Measurements from ENCODE around the gene WRNIP1. TPM values are rescaled to one million over a fixed set of nuclear protein-coding genes. Genes with fewer than 3 reads are reported as not detected.

The WRNIP1 gene
- total RNA-seq, 2 experiments from 2014 or later, result 36.1 to 36.6 TPM

DNA sequence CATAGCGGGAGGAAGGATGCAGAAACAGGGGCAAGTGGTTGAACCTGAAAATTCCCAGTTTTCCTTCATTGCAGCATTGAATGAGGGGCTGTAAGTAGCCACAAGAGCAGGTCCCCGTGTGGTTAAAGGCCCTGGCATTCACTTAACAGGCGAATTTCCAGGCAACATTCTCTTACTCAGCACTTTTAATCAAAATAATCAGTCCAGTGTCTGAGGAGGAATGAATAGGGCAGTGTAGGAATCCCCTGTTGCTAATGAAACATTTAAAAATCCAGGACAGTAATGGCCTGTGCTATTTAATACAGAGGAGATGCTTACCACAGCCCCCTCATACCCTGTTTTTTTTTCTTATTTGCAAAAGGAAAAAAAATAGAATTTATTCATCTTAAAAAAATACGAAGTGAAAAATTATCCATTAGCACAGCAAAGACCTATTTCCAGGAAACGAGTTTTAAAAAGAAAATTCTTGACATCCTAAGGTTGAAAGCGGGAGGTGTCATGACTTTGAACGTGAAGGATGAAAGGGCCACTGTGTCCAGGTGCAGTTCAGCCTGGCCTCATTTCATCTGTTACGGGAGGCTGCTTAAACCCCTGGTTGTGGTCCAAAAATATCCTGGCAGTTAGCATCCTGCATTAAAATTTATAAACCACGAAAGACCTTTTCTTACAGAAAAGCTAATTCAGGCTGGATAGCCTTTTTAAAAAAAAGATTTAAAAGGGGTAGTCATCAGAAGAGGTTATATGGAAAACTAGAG, 34.7 kb upstream of the WRNIP1 start:
- Mint-ChIP-seq H3K36me3 (ENCODE audit: low read depth) (no peaks in the 10 kb centered on the region), H3K27ac (no peak overlapping the region), H3K4me3 (no peak overlapping the region), H3K4me1 (ENCODE audit: low read depth) (peaks cover 4% of the 10 kb centered on the region), H3K27me3 (peaks cover 2% of the 10 kb centered on the region), H3K9me3 (no peaks in the 10 kb centered on the region)
- ChIA-PET POLR2A (no interaction called here), CTCF (interaction anchor here (1.3 to 1.5 kb wide), 2 partner anchors 19 to 20 kb away, joined by 4 read pairs; partner anchors contain the start of gene MYLK4)
- intact Hi-C loops (cut with micrococcal nuclease), result no loop called here
- DNase-seq, result no peak
- no peak for ATAC-seq
- TF ChIP-seq, protein P1, sequence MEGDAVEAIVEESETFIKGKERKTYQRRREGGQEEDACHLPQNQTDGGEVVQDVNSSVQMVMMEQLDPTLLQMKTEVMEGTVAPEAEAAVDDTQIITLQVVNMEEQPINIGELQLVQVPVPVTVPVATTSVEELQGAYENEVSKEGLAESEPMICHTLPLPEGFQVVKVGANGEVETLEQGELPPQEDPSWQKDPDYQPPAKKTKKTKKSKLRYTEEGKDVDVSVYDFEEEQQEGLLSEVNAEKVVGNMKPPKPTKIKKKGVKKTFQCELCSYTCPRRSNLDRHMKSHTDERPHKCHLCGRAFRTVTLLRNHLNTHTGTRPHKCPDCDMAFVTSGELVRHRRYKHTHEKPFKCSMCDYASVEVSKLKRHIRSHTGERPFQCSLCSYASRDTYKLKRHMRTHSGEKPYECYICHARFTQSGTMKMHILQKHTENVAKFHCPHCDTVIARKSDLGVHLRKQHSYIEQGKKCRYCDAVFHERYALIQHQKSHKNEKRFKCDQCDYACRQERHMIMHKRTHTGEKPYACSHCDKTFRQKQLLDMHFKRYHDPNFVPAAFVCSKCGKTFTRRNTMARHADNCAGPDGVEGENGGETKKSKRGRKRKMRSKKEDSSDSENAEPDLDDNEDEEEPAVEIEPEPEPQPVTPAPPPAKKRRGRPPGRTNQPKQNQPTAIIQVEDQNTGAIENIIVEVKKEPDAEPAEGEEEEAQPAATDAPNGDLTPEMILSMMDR (IDR thresholded peaks at IDR 0.05), result no peak

DNA sequence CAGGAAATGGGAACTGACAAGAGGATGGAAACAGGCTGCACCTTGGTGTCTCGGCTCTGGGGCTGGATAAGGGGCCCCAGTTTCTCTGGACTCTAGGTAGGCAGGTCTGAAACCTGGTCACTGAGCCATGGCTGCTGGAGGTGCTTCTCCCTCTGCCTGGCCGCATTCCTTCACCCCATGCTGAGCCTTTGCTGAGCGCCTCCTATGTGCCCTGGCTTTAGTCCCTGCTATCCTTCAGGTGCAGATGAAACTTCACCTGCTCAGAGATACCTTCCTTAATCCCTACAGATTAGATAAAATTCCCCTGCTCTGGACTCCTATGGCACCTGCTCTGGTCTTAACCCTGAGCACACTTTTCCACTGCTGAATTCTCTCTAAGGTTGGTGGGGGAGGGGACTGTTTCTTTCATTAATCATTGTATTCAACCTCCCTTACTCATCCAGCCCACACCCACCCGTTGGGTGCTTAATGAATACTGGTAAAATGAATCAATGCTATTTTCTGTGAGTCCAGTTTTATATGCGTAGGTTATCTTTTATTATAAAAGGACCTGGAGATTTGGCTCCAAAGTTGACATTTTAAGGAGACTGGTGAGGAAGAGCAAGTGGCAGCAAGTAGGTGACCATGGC, 33.8 kb upstream of the WRNIP1 start:
- Mint-ChIP-seq H3K4me3 (no peak overlapping the region), H3K9me3 (no peaks in the 10 kb centered on the region)
- intact Hi-C loops (cut with micrococcal nuclease), result no loop called here

DNA sequence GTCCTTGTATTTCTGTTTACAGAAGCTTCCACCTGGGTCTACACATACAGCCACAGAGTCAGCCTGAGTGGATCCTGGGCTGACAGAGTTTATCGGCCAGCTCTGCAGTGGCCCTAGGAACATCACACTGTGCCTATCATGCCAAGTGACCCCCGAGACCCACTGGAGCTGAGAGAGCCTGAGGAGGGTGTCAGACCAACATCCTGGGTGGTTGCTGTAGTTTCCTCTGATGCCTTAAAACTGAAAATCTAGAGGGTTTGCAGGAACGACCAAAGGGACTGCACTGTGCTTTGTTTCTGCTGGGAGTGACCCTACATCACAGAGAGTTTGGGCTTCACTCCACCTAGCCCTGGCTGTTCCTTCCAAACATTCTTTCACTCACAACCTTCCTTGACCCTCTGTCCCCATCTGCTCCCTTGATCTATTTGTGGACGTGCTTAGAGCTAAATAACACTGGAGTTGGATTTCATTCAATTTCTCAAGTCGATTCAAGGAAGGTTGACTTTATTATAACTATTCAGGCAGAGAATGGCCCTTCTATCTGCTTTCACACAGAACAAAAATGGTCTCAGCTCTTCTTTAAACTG, 32.6 kb upstream of the WRNIP1 start:
- CTCF ChIA-PET, result interaction anchor here (1.1 to 11.1 kb wide), 5 partner anchors 20 to 188 kb away, joined by 3 to 224 read pairs (median 4); partner anchors contain the start of gene MYLK4
- no peak for DNase-seq
- H3K27ac Mint-ChIP-seq, result no peak overlapping the region
- H3K4me1 Mint-ChIP-seq (ENCODE audit: low read depth), result peaks cover 4% of the 10 kb centered on the region
- POLR2A ChIA-PET, result no interaction called here
- intact Hi-C loops (cut with micrococcal nuclease), result no loop called here
- H3K36me3 Mint-ChIP-seq (ENCODE audit: low read depth), result no peaks in the 10 kb centered on the region
- ATAC-seq, result no peak
- no peak overlapping the region for H3K4me3 Mint-ChIP-seq
- H3K9me3 Mint-ChIP-seq, result no peaks in the 10 kb centered on the region
- TF ChIP-seq, protein P1 (IDR thresholded peaks at IDR 0.05), result no peak
- H3K27me3 Mint-ChIP-seq, result peaks cover 4% of the 10 kb centered on the region

More for the DNA sequence above, 33.8 kb upstream of the WRNIP1 start:
- CTCF ChIA-PET, result interaction anchor here (11.1 kb wide), 1 partner anchor 21 kb away, joined by 224 read pairs; the partner anchor contains the start of gene MYLK4
- no peak overlapping the region for H3K27ac Mint-ChIP-seq
- TF ChIP-seq, protein P1 (IDR thresholded peaks at IDR 0.05), result no peak
- ATAC-seq, result no peak
- POLR2A ChIA-PET, result no interaction called here
- DNase-seq, result no peak
- H3K27me3 Mint-ChIP-seq, result peaks cover 4% of the 10 kb centered on the region
- no peaks in the 10 kb centered on the region for H3K36me3 Mint-ChIP-seq (ENCODE audit: low read depth)
- peaks cover 4% of the 10 kb centered on the region for H3K4me1 Mint-ChIP-seq (ENCODE audit: low read depth)

GRCh38 chr6:2733324-2733723, 31.9 kb upstream of the WRNIP1 start:
- peak; percentile 79 for DNase-seq
- POLR2A ChIA-PET, result no interaction called here
- Mint-ChIP-seq H3K4me3 (no peak overlapping the region), H3K27ac (no peak overlapping the region), H3K36me3 (ENCODE audit: low read depth) (no peaks in the 10 kb centered on the region), H3K9me3 (no peaks in the 10 kb centered on the region), H3K4me1 (ENCODE audit: low read depth) (peaks cover 6% of the 10 kb centered on the region), H3K27me3 (peaks cover 4% of the 10 kb centered on the region)
- intact Hi-C loops (cut with micrococcal nuclease), result no loop called here
- TF ChIP-seq, protein P1 (IDR thresholded peaks at IDR 0.05), result no peak
- CTCF ChIA-PET, result interaction anchor here (0.9 to 11.1 kb wide), 6 partner anchors 19 to 188 kb away, joined by 3 to 224 read pairs (median 4); partner anchors contain the start of gene MYLK4
- peak; percentile 99 for ATAC-seq
